ENCODE results near the gene TNKS1BP1. TPM values are rescaled to one million over a fixed set of nuclear protein-coding genes. Genes with fewer than 3 reads are reported as not detected.

TNKS1BP1 gene
- total RNA-seq, 1 donor from 2014 or later: 14.3 TPM

- Mint-ChIP-seq H3K27me3 (peaks cover 21% of the 10 kb centered on the region), H3K4me3 (no peak overlapping the region), H3K9me3 (peaks cover 11% of the 10 kb centered on the region), H3K36me3 (ENCODE audit: low read depth) (no peaks in the 10 kb centered on the region), H3K4me1 (peaks cover 2% of the 10 kb centered on the region), H3K27ac (no peak overlapping the region)
- no peak for TF ChIP-seq CTCF (IDR thresholded peaks at IDR 0.05)
- DNase-seq (no peak), ATAC-seq (ENCODE audit: low read depth) (no peak)
- POLR2A ChIA-PET: no interaction called here
- intact Hi-C loops (cut with micrococcal nuclease): no loop called here
- CTCF ChIA-PET: no interaction called here
These were observed 47.6 kb downstream of the TNKS1BP1 start for GRCh38 chr11:57276971-57277675.

GRCh38 chr11:57276169-57276970 lies 48.4 kb downstream of the TNKS1BP1 start:
- no peak for DNase-seq
- Mint-ChIP-seq H3K27ac (no peak overlapping the region), H3K9me3 (peaks cover 11% of the 10 kb centered on the region), H3K36me3 (ENCODE audit: low read depth) (no peaks in the 10 kb centered on the region), H3K4me1 (peaks cover 2% of the 10 kb centered on the region), H3K27me3 (peaks cover 28% of the 10 kb centered on the region), H3K4me3 (no peak overlapping the region)
- POLR2A ChIA-PET: no interaction called here
- no peak for ATAC-seq (ENCODE audit: low read depth)
- TF ChIP-seq CTCF (IDR thresholded peaks at IDR 0.05): no peak
- intact Hi-C loops (cut with micrococcal nuclease): no loop called here
- CTCF ChIA-PET: no interaction called here

- CTCF ChIA-PET: no interaction called here
- ATAC-seq (ENCODE audit: low read depth): no peak
- Mint-ChIP-seq H3K4me3 (no peak overlapping the region), H3K27me3 (peaks cover 28% of the 10 kb centered on the region), H3K36me3 (ENCODE audit: low read depth) (no peaks in the 10 kb centered on the region), H3K4me1 (peaks cover 2% of the 10 kb centered on the region), H3K27ac (no peak overlapping the region), H3K9me3 (peaks cover 11% of the 10 kb centered on the region)
- no peak for TF ChIP-seq CTCF (IDR thresholded peaks at IDR 0.05)
- POLR2A ChIA-PET: no interaction called here
- DNase-seq: no peak
- intact Hi-C loops (cut with micrococcal nuclease): no loop called here
These were observed 49.2 kb downstream of the TNKS1BP1 start for GRCh38 chr11:57275582-57275981.

- H3K9me3 Mint-ChIP-seq: peaks cover 11% of the 10 kb centered on the region
- ChIA-PET POLR2A (no interaction called here), CTCF (no interaction called here)
- peaks cover 2% of the 10 kb centered on the region for H3K4me1 Mint-ChIP-seq
- H3K27me3 Mint-ChIP-seq: peaks cover 28% of the 10 kb centered on the region
- no peak overlapping the region for H3K4me3 Mint-ChIP-seq
- no peak overlapping the region for H3K27ac Mint-ChIP-seq
- H3K36me3 Mint-ChIP-seq (ENCODE audit: low read depth): no peaks in the 10 kb centered on the region
- ATAC-seq (ENCODE audit: low read depth): no peak
- no peak for DNase-seq
- intact Hi-C loops (cut with micrococcal nuclease): no loop called here
- no peak for TF ChIP-seq CTCF (IDR thresholded peaks at IDR 0.05)
These were observed 49.8 kb downstream of the TNKS1BP1 start for GRCh38 chr11:57274904-57275498.

GRCh38 chr11:57273448-57274058 lies 51.2 kb downstream of the TNKS1BP1 start:
- ATAC-seq (ENCODE audit: low read depth): no peak
- TF ChIP-seq CTCF (IDR thresholded peaks at IDR 0.05): no peak
- ChIA-PET CTCF (interaction anchor here (1.1 kb wide), 1 partner anchor 13 kb away, joined by 3 read pairs; no protein-coding TSS in a partner anchor), POLR2A (interaction anchor here (0.6 kb wide), 1 partner anchor 261 kb away, joined by 3 read pairs; no protein-coding TSS in a partner anchor)
- Mint-ChIP-seq H3K27ac (no peak overlapping the region), H3K4me1 (peaks cover 2% of the 10 kb centered on the region), H3K27me3 (peaks cover 26% of the 10 kb centered on the region), H3K36me3 (ENCODE audit: low read depth) (no peaks in the 10 kb centered on the region), H3K9me3 (peaks cover 11% of the 10 kb centered on the region), H3K4me3 (no peak overlapping the region)
- no peak for DNase-seq
- intact Hi-C loops (cut with micrococcal nuclease): no loop called here

All from activated B cell treated with CpG ODN at 0.5 μM for 24 hours (primary cell).